NCI-H510A (cell line): ENCODE results near the gene SNX14.

Source experiments
- DNase-seq: peaks from one replicate; lab custom pipeline; 2025; lab: John Stamatoyannopoulos, UW

SNX14 gene

DNA sequence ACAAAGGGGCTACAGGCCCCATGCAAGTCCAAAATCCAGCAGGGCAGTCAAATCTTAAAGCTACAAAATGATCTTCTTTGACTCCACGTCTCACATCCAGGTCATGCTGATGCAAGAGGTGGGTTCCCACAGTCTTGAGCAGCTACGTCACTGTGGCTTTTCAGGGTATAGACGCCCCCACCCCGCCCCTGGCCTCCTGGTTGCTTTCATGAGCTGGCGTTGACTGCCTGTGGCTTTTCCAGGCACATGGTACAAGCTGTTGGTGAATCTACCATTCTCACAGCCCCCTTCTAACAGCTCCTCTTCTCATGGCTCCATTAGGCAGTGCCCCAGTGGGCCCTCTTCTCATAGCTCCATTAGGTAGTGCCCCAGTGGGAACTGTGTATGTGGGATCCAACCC, 96.8 kb downstream of the SNX14 start:
- no peak for DNase-seq

- DNase-seq, result no peak
Measured at GRCh38 chr6:85496009-85496579, 97.6 kb downstream of the SNX14 start.

GRCh38 chr6:85494547-85495536, 98.8 kb downstream of the SNX14 start:
- no peak for DNase-seq

- no peak for DNase-seq
Measured at GRCh38 chr6:85493389-85493788, 100.3 kb downstream of the SNX14 start.

GRCh38 chr6:85490516-85491248, 103.0 kb downstream of the SNX14 start:
- no peak for DNase-seq

GRCh38 chr6:85484948-85485347, 108.7 kb downstream of the SNX14 start:
- no peak for DNase-seq

GRCh38 chr6:85483846-85484245, 109.8 kb downstream of the SNX14 start:
- DNase-seq, result no peak

DNA sequence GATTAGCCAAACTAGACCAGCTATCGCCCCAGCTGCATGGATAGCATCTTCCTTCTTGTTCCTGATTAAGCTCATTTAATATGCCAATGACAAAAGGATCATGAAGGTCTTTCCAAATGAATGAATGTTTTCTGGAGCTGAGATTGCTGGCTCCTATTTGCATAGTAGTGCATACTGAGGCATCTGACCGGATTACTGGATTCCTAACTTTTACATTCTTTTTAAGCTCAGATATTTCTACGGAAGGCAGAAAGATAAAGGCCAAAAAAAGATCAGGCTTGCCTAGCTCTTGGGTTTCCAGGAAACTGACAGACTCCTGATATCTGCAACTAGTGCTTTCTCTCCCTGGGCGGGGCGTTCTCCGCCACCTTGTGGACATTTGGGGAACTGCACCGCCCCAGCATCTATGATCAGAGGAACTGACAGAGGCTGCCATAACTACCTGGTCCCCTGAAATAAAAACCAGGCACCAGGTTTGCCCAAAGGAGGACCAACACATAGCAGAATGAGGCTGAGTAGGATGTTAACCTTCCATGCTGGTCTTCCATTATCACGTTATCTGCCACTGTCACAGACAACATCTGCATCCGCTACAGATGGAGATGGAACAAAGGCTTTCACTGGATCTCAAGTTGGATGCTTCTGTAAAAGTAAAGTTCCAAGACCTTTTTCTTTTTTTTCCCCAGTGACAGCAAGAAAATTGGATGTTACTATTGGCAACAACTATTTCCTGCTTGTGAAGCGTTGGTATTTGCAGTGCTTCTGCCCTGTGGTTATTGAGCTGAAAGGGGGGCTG, 110.6 kb downstream of the SNX14 start:
- DNase-seq, result no peak

DNA sequence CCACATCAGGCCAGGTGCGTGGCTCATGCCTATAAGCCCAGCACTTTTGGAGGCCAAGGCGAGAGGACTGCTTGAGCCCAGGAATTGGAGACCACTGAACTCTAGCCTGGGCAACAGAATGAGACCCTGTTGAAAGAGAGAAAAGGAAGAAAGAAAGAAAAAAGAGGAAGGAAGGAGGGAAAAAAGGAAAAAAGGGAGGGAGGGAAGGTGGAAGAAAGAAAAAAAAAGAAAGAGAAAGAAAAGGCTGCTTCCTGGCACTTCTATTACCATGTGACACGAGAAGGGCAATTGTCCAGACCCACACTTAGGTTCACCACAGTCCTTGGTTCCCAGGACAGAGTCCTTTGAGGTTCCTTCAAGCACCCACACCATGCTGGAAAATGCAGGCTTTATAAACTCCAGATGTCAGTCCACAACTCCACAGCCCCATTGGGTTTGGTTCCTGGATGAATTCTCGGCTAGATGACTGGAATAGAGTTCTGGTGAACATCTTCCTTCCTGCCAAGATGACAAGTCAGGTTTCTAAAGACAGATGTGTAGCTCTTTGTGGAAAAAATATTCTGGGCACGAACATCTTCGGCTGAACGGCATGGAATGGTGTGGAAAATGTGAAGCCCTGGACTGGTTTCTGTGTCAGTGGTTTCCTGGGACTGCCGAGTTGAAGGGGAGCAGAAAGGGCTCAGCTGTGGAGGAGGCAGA, 111.3 kb downstream of the SNX14 start:
- no peak for DNase-seq

DNA sequence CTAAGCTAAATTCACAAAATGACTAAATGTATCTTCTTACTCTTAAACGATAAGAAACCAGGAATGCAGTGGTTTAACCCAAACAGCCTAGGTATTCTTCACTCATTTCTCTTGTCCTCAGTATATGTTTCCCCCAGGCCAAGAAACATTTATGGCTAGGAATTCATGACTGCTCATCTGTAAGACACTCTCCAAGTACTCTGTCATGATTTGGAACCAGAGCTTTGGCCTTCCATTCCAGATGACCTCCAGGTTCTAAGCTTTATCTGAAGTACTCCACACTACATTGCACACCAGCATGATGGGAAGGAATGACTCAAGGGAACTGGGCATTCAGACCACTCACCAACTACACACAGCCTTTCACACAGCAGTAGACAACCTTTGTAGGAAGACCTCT, 114.5 kb downstream of the SNX14 start:
- no peak for DNase-seq

DNA sequence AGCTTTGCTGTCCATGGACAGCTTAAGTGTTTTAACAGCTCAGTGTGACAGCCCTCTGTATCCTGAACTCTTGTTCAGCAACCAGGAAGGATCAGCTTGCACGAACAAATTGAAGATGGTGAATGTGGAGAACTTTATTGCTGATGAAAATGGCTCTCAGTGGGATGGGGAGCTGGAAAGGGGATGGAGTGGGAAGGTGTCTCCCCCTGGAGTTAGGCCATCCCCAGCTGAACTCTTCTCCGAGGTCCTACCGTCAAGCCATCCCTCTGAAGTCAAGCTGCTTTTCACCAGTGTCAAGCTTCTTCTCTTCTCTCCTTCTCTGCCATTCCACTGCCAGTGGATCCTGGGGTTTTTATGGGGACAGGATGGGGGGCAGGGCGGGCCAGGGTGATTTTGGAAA, 117.1 kb downstream of the SNX14 start:
- no peak for DNase-seq

DNA sequence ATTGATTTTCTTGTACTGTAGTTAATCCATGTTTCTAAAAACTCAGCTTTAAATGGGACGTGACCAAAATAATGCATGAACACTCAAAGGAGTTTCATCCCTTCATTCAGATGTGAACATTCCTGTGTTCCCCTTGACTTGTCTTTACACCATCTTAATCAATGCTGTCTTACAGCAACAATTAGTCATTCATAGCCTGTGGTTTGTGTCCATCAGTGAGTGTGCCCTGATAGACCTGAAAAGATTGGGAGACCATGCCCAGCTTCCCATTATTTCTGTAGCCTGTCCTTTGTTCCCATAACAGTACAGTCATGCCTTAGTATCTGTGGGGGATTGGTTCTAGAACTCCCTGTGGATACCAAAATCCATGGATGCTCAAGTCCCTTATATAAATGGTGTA, 119.9 kb downstream of the SNX14 start:
- no peak for DNase-seq

DNA sequence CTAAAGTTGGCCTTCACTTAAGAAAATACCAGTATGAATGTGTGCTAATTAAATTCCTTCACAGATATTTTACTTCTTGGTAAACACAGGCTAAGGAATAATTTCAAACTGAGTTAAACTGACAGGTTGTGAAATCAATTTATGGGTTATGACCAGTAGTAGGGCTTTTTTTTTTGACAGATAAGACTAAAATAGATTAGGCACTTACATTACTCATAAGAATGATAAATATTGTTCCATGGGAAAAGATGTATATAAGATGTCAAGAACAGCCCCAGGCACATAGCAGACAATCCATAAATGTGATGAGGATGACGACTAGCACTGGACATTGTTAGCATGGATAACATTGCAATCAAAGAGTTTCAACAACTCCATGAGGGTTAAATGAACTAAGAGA, 120.9 kb downstream of the SNX14 start:
- DNase-seq, result no peak

- DNase-seq, result no peak
Measured at GRCh38 chr6:85470023-85470410, 123.6 kb downstream of the SNX14 start.

DNA sequence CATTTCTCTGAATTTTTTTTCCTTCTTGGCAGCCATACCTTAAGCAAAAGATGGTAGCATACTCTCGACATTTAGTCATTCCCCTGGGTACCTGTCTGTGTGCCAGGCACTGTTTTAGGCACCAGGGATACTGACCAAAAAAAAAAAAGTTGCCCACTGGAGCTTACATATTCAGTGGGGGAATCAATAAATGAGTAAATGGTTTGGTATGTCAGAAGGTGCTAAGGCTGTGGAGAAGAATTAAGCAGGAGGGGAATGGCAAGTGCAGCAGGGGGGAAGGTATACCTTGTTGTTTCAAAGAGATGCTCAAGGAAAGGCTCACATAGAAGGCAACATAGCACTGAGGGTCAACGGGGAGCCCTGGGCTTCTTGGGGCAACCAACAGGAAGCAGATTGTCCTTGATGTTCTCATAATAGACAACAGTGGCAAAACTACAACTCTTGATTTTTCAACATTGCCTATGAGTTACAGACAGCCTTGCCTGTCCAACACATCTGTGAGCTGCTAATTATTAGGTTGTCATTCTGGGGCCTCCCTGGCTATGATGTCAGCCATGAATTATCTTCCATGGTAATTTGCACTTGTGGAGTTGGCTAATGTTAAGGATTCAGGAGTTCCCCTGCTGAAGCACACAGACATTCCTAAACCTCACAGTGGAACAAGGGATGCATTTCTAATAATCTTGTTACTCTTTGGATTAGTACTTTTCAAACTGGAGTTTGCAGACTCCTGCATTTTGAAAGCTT, 124.2 kb downstream of the SNX14 start:
- no peak for DNase-seq

GRCh38 chr6:85468326-85468725, 125.3 kb downstream of the SNX14 start:
- no peak for DNase-seq

GRCh38 chr6:85465762-85466161, 127.9 kb downstream of the SNX14 start:
- no peak for DNase-seq

DNA sequence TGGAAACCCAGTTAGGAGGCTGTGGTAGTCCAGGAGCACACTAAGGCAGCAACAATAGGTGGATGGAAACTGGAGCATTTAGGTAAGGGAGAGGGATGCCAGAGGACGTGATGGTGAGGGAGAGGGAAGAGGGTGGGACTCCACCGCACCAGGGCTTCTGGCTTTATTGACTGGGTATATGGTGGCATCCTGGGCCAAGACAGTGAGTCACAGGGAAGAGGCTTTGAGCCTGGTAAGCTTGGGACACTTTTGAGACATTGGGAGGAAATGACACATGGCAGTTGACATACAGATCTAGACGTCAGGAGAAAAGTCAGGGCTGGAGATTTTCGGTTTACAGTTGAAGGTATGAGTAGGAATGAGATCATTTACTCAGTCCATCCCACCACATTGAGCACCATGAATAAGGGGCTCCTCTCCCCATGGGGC, 128.9 kb downstream of the SNX14 start:
- no peak for DNase-seq

- DNase-seq, result no peak
Measured at GRCh38 chr6:85464260-85464644, 129.4 kb downstream of the SNX14 start.

DNA sequence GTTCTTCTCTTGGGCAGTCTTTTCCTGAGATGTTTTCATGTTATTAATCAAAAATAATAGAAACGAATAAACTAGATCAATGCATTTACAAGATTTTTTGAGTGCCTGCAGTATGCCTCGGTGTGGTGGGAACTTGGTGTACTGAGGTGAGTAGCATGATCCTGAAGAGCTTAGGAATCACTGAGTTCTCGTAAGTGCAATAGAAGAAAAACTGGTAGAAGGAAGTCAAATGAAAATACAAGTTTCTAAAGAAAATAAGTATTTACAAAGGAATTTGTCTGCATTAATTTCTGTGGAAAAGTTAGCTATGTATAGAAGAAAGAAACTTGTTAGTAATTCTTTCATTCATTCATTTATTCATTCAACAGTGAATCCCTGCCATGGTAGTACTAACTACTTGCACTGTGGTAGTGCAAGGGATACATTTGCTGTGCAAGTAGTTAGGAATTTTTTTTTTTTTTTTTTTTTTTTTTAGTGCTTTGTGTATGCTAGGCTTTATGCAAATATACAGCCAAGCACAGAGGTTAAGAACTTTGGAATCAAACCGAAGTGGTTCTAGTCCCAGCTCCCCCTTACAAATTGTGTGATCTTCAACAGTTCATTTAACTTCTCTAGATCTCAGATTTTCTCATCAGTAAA, 129.9 kb downstream of the SNX14 start:
- DNase-seq, result no peak
